ENCODE data around the gene PTPRC.
"Not testable (repeated sequence)": the region's sequence is repeated elsewhere in the genome, so short reads cannot be mapped to it uniquely, and the experiment has no call there.

PTPRC gene

DNA sequence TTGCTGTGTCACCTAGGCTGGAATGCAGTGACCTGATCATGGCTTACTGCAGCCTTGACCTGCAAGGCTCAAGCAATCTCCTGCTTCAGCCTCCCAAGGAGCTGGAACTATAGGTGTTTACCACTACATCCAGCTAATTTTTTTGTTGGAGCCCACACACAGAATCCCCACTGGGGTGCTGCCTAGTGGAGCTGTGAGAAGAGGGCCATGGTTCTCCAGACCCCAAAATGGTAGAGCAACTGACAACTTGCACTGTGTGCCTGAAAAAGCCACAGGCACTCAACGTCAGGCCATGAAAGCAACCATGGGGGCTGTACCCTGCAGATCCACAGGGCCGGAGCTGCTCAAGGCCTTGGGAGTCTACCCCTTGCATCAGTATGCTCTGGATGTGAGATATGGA lies 39.1 kb upstream of the PTPRC start:
- Histone ChIP-seq H3K27ac (no peak overlapping the region), H3K36me3 (no peaks in the 10 kb centered on the region), H3K9me3 (ENCODE audit: severe bottlenecking) (no peaks in the 10 kb centered on the region), H3K4me3 (ENCODE audit: low read depth, low read length) (no peak overlapping the region), H3K27me3 (ENCODE audit: insufficient read depth, low read depth, severe bottlenecking) (no peaks in the 10 kb centered on the region)
- TF ChIP-seq, protein P1, sequence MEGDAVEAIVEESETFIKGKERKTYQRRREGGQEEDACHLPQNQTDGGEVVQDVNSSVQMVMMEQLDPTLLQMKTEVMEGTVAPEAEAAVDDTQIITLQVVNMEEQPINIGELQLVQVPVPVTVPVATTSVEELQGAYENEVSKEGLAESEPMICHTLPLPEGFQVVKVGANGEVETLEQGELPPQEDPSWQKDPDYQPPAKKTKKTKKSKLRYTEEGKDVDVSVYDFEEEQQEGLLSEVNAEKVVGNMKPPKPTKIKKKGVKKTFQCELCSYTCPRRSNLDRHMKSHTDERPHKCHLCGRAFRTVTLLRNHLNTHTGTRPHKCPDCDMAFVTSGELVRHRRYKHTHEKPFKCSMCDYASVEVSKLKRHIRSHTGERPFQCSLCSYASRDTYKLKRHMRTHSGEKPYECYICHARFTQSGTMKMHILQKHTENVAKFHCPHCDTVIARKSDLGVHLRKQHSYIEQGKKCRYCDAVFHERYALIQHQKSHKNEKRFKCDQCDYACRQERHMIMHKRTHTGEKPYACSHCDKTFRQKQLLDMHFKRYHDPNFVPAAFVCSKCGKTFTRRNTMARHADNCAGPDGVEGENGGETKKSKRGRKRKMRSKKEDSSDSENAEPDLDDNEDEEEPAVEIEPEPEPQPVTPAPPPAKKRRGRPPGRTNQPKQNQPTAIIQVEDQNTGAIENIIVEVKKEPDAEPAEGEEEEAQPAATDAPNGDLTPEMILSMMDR (IDR thresholded peaks at IDR 0.05; ENCODE audit: low read depth, low read length), result no peak
- no peak for DNase-seq

DNA sequence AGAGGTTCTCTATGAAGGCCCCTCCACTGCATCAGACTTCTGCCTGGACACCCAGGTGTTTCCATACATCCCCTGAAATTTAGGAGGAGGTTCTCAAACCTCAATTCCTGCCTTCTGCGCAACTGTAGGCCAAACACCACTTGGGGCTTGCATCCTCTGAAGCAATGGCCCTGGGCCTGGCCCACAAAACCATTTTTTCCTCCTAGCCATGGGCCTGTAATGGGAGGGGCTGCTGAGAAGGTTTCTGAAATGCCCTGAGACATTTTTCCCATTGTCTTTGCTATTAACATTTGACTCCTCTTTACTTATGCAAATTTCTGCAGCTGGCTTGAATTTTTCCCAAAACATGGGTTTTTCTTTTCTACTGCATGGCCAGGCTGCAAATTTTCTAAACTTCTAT lies 37.9 kb upstream of the PTPRC start:
- H3K4me3 ChIP-seq (ENCODE audit: low read depth, low read length), result no peak overlapping the region
- no peaks in the 10 kb centered on the region for H3K27me3 ChIP-seq (ENCODE audit: insufficient read depth, low read depth, severe bottlenecking)
- no peaks in the 10 kb centered on the region for H3K36me3 ChIP-seq
- H3K9me3 ChIP-seq (ENCODE audit: severe bottlenecking), result no peaks in the 10 kb centered on the region
- no peak overlapping the region for H3K27ac ChIP-seq
- no peak for DNase-seq
- TF ChIP-seq, protein P1 (IDR thresholded peaks at IDR 0.05; ENCODE audit: low read depth, low read length), result no peak

DNA sequence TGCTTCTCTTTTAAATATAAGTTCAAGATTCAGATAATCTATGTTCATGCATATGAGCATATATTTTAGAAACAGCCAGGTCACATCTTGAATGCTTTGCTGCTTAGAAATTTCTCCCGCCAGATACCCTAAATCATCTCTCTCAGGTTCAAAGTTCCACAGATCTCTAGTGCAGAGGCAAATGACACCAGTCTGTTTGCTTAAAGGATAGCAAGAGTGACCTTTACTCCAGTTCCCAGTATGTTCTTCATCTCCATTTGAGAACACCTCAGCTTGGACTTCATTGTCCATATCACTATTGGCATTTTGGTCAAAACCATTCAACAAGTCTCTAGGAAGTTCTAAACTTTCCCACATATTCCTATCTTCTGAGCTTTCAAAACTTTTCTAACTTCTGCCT lies 37.5 kb upstream of the PTPRC start:
- not testable (repeated sequence) for H3K9me3 ChIP-seq (ENCODE audit: severe bottlenecking); H3K27ac ChIP-seq; DNase-seq; H3K27me3 ChIP-seq (ENCODE audit: insufficient read depth, low read depth, severe bottlenecking); H3K4me3 ChIP-seq (ENCODE audit: low read depth, low read length); H3K36me3 ChIP-seq

DNA sequence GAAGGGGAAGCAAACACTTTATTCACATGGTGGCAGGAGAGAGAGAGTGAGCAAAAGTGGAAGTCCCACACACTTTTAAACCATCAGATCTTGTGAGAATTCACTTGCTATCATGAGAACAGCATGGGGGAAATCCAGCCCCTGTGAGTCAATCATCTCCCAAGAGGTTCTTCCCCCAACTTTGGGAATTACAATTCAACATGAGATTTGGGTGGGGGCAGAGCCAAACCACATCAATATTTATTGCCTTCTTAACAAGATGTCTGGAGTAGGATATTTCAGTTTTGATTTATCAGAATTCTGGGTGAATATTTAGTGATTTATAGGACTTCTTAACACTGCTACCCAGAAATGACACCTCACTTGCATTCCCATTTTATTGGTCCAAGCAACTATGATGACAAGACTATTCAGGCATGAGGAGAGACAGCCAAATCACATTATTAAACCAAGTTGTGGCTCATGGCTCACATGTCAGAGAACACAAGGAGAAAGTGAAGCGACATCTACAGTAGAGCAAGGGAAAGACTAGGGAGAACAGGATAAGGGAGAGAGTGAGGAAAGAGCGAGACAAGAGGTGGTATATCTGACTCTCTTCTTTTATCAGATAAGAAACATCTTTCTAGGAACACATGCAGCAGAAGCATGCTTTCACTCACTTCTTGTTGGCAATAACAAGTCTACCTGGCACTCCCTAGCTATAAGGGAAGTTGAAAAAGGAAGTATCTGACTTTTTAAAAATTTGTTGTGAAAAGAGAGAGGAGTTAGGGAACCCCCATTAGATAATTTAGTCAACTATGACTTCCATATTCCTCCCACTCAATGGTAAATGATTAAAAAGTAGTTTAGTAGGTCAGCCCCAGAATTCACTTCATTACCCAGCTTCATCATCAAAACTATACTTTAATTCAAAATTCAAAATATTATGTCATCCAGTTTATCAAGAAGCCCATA lies 36.6 kb upstream of the PTPRC start:
- TF ChIP-seq, protein P1 (IDR thresholded peaks at IDR 0.05; ENCODE audit: low read depth, low read length), result no peak
- Histone ChIP-seq H3K27ac (no peak overlapping the region), H3K27me3 (ENCODE audit: insufficient read depth, low read depth, severe bottlenecking) (no peaks in the 10 kb centered on the region), H3K9me3 (ENCODE audit: severe bottlenecking) (no peaks in the 10 kb centered on the region), H3K36me3 (no peaks in the 10 kb centered on the region), H3K4me3 (ENCODE audit: low read depth, low read length) (no peak overlapping the region)
- no peak for DNase-seq

DNA sequence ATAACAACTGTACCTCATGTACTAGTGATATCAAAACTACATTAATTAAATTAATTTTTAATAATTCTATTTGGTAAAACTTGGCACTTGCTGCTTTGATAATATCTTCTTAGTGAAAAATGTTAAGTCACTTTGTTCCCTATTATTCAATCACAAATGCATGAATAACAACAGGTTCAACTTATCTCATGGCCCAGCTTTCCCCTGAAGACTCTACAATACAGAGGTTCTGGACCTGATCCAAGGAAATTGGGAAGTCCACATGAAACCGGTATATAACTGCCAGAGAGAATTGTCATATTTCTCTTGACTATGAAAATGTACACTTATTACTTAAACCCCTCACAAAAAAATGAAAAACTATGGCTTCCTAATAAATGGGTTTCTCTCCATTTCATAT lies 33.9 kb upstream of the PTPRC start:
- no peaks in the 10 kb centered on the region for H3K27me3 ChIP-seq (ENCODE audit: insufficient read depth, low read depth, severe bottlenecking)
- no peak overlapping the region for H3K27ac ChIP-seq
- no peak overlapping the region for H3K4me3 ChIP-seq (ENCODE audit: low read depth, low read length)
- TF ChIP-seq, protein P1 (IDR thresholded peaks at IDR 0.05; ENCODE audit: low read depth, low read length), result no peak
- H3K36me3 ChIP-seq, result no peaks in the 10 kb centered on the region
- H3K9me3 ChIP-seq (ENCODE audit: severe bottlenecking), result no peaks in the 10 kb centered on the region
- no peak for DNase-seq

DNA sequence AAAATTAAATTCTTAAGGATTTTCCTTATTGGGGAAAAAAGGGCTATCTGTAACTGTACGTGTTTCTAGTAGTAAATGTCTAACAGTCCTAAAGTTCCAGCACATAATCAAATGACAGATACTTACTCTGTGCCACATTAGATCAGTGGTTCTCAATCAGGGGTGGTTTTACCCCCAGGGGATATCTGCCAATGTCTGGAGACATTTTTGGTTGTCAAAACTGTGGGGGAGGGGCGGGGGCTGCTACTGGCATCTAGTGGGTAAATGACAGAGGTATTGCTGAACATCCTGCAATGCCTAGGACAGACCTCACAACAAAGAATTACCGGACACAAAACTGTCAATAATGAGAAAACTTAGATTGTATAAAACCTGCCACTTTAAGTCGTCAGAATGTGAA lies 33.4 kb upstream of the PTPRC start:
- TF ChIP-seq, protein P1 (IDR thresholded peaks at IDR 0.05; ENCODE audit: low read depth, low read length), result no peak
- no peak overlapping the region for H3K4me3 ChIP-seq (ENCODE audit: low read depth, low read length)
- H3K36me3 ChIP-seq, result no peaks in the 10 kb centered on the region
- H3K27ac ChIP-seq, result no peak overlapping the region
- no peaks in the 10 kb centered on the region for H3K27me3 ChIP-seq (ENCODE audit: insufficient read depth, low read depth, severe bottlenecking)
- no peaks in the 10 kb centered on the region for H3K9me3 ChIP-seq (ENCODE audit: severe bottlenecking)
- no peak for DNase-seq
